H1 (cell line): ENCODE results near the gene COL6A3. TPM values are rescaled to one million over a fixed set of nuclear protein-coding genes. Genes with fewer than 3 reads are reported as not detected.

Experiments
- CEBPB ChIP-seq: IDR thresholded peaks from 2 replicates; pipeline ENCODE4 v1.6.1; 2012; ENCODE audit warnings: low read depth, low read length
- POLR2AphosphoS5 ChIP-seq: IDR thresholded peaks from 2 replicates; pipeline ENCODE4 v1.6.1; 2011; ENCODE audit warnings: low read depth, low read length
- RFX5 ChIP-seq: IDR thresholded peaks from 2 replicates; pipeline ENCODE4 v1.6.1; 2011; ENCODE audit warnings: low read depth, low read length, improper control_type of control experiment, borderline replicate concordance
- TEAD4 ChIP-seq: IDR thresholded peaks from 2 replicates; pipeline ENCODE4 v1.6.1; 2012; ENCODE audit warnings: low read depth, low read length, inconsistent platforms, mixed read lengths
- YY1 ChIP-seq: IDR thresholded peaks from 2 replicates; pipeline ENCODE4 v1.6.1; 2011; ENCODE audit warnings: low read depth, mild to moderate bottlenecking, low read length
- polyA plus RNA-seq, 7 experiments: library from polyadenylated mRNA; depleted of rRNA in 3 of 7; stranded (reverse) in 5 of 7; unstranded in 2 of 7; fragments of >200 nt in 5 of 7; fragments of 200-250 nt in 2 of 7; gene quantifications; 1 replicate in 5 of 7; 2 replicates in 1 of 7; 4 replicates in 1 of 7; pipeline versions ENCODE4 v1.2.1 to v1.2.3, GENCODE V29; 2011 to 2013; ENCODE audit warnings: missing spikeins in 2 of 7, mixed read lengths in 2 of 7
- total RNA-seq: library from RNA; stranded (reverse); fragmentation: NEBNext Ultra II Directional; extraction: Animal tissue kit (Norgen Biotek cat#: 25700); gene quantifications from 2 replicates; pipeline ENCODE4 v1.2.1, GENCODE V29; 2021

Gene COL6A3
- total and polyA plus RNA-seq, 2 of the 8 experiments (the other 6 are each of a cell fraction or from before 2014, with no cell fraction given), result 1.2 to 3.4 TPM

DNA sequence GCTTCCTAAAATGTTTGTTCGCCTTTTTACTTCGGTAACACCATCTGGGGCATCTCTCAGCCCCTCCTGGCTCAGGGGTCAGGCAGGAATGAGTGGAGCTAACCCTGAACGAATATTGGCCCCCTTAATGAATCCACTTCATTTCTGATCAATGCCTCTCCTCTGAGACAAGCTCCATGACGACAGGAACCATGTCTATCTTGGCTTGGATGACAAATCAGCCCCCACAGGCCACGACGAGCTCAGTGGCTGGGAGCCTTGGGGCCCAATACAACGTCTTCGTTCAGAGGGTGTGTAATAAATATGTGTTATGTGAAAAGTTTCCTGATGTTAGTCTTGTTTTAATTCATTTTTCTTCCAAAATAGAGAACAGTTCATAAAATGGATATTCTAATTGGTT, 133.0 kb downstream of the COL6A3 start (continued):
- TF ChIP-seq RFX5 (no peak), POLR2AphosphoS5 (no peak), TEAD4 (no peak), CEBPB (no peak), YY1 (no peak)
